ENCODE results near the gene TSKU. TPM values are rescaled to one million over a fixed set of nuclear protein-coding genes. Genes with fewer than 3 reads are reported as not detected.

TSKU gene
- 6.0 and 6.4 TPM in 2 replicates for total RNA-seq

GRCh38 chr11:76783294-76783895 is at the start of gene TSKU:
Gene TSKU (plus strand): TSS chr11:76783356. CDS start chr11:76795617, 12,261 bp downstream.

Other genes with a start within 250 kb of the TSKU start
- gene LRRC32, start 112.6 kb upstream of the TSKU start, total RNA-seq: 20.5 and 78.2 TPM in 2 replicates
- 9.8 and 17.3 TPM in 2 replicates for gene ACER3, start 77.6 kb downstream of the TSKU start, total RNA-seq

Measured in endothelial cell of coronary artery (primary cell).